T-helper 2 cell (primary cell): ENCODE measurements around the gene EBI3.
"Not testable (repeated sequence)": the region's sequence is repeated elsewhere in the genome, so short reads cannot be mapped to it uniquely, and the experiment has no call there.

Experiments used
- DNase-seq, 5 experiments: peaks; one replicate each; pipeline versions ENCODE4 v3.0.0 to v3.0.0-alpha.2; 2012 to 2022

EBI3 gene

GRCh38 chr19:4200940-4201542, 28.3 kb upstream of the EBI3 start:
- no peak for DNase-seq

GRCh38 chr19:4201798-4202197, 27.5 kb upstream of the EBI3 start:
- no peak for DNase-seq

GRCh38 chr19:4206818-4207484, 22.4 kb upstream of the EBI3 start:
- peak in 1 of 5 experiments; percentile 31 for DNase-seq

- no peak for DNase-seq
Observed at GRCh38 chr19:4208385-4209094, 20.8 kb upstream of the EBI3 start.

- no peak for DNase-seq
Observed at GRCh38 chr19:4210166-4210731, 19.1 kb upstream of the EBI3 start.

- no peak for DNase-seq
Observed at GRCh38 chr19:4213116-4213515, 16.2 kb upstream of the EBI3 start.

- no peak for DNase-seq
Observed at GRCh38 chr19:4215807-4216206, 13.5 kb upstream of the EBI3 start.

- DNase-seq, result no peak
Observed at GRCh38 chr19:4216846-4217245, 12.5 kb upstream of the EBI3 start.

- no peak for DNase-seq
Observed at GRCh38 chr19:4217429-4218264, 11.7 kb upstream of the EBI3 start.

- not testable (repeated sequence) for DNase-seq
Observed at GRCh38 chr19:4218523-4218922, 10.8 kb upstream of the EBI3 start.

GRCh38 chr19:4220188-4220587, 9.1 kb upstream of the EBI3 start:
- DNase-seq, result no peak

- no peak for DNase-seq
Observed at GRCh38 chr19:4224470-4224869, 4.9 kb upstream of the EBI3 start.

- no peak for DNase-seq
Observed at GRCh38 chr19:4225885-4226284, 3.4 kb upstream of the EBI3 start.

- DNase-seq, result no peak
Observed at GRCh38 chr19:4227771-4228170, 1.6 kb upstream of the EBI3 start.

- no peak for DNase-seq
Observed at GRCh38 chr19:4228765-4229178, 551 bp upstream of the EBI3 start.

- not testable (repeated sequence) for DNase-seq
Observed at GRCh38 chr19:4230237-4230636, 914 bp downstream of the EBI3 start.

GRCh38 chr19:4231521-4231920, 2.2 kb downstream of the EBI3 start:
- not testable (repeated sequence) for DNase-seq

- DNase-seq, result not testable (repeated sequence)
Observed at GRCh38 chr19:4232139-4232538, 2.8 kb downstream of the EBI3 start.

- DNase-seq, result no peak
Observed at GRCh38 chr19:4232614-4233281, 3.4 kb downstream of the EBI3 start.

GRCh38 chr19:4233282-4233853, 4.0 kb downstream of the EBI3 start:
- DNase-seq, result peak in 4 of 5 experiments; percentile 47 to 62 (median 52)

GRCh38 chr19:4234142-4234861, 5.0 kb downstream of the EBI3 start:
- DNase-seq, result no peak
